PC-9 (cell line): ENCODE data around the gene IL20. TPM values are rescaled to one million over a fixed set of nuclear protein-coding genes. Genes with fewer than 3 reads are reported as not detected.

ENCODE experiments used
- BruUV-seq: library from RNA; stranded (reverse); fragments of 400-500 nt; replicated peaks from 2 replicates; lab custom pipeline; 2021; lab: Mats Ljungman, UMichigan
- CTCF ChIA-PET: fragments of 300-600 bp; sonication (Branson Sonifier 250); formaldehyde crosslinking; loops from one replicate; lab custom pipeline; 2022; ENCODE audit warnings: antibody characterized with exemption; lab: Charles Lee
- POLR2A ChIA-PET: fragments of 300-600 bp; sonication (Branson Sonifier 250); formaldehyde crosslinking; loops from one replicate; lab custom pipeline; 2022; ENCODE audit warnings: antibody characterized with exemption; ENCODE audit not compliant: unreplicated experiment; lab: Charles Lee
- DNase-seq, 2 experiments: peaks; one replicate each; pipeline versions ENCODE4 v3.0.0 to v3.0.0-alpha.2; 2015 to 2022; ENCODE audit warnings: mixed read lengths in 1 of 2
- H2AFZ ChIP-seq: fragments of 200-600 bp; sonication (generic); 2 replicates; pipeline ENCODE4 v1.8.1; 2017; ENCODE audit warnings: antibody characterized with exemption
- H3F3A ChIP-seq: fragments of 200-600 bp; sonication (generic); 2 replicates; pipeline ENCODE4 v1.8.1; 2017; ENCODE audit warnings: antibody characterized with exemption, mild to moderate bottlenecking, low read depth; ENCODE audit not compliant: insufficient read depth
- H3K27ac ChIP-seq: fragments of 200-600 bp; sonication (generic); 2 replicates; pipeline ENCODE4 v1.6.1; 2016; ENCODE audit warnings: mixed run types
- H3K27me3 ChIP-seq: fragments of 200-600 bp; sonication (generic); 2 replicates; pipeline ENCODE4 v1.6.1; 2016; ENCODE audit warnings: low read depth, mixed run types; ENCODE audit not compliant: insufficient read depth
- H3K36me3 ChIP-seq: fragments of 200-600 bp; sonication (generic); 2 replicates; pipeline ENCODE4 v1.6.1; 2016; ENCODE audit warnings: low read depth, mixed run types
- H3K4me1 ChIP-seq: fragments of 200-600 bp; sonication (generic); replicated peaks from 2 replicates; pipeline ENCODE4 v1.6.1; 2016; ENCODE audit warnings: mixed run types; ENCODE audit not compliant: insufficient read depth
- H3K4me2 ChIP-seq: fragments of 200-600 bp; sonication (generic); 2 replicates; pipeline ENCODE4 v1.6.1; 2017; ENCODE audit warnings: mixed run types
- H3K4me3 ChIP-seq: fragments of 200-600 bp; sonication (generic); 2 replicates; pipeline ENCODE4 v1.6.1; 2016; ENCODE audit warnings: mixed run types
- H3K79me2 ChIP-seq: fragments of 200-600 bp; sonication (generic); 2 replicates; pipeline ENCODE4 v1.6.1; 2017; ENCODE audit warnings: low read depth, mixed run types
- H3K9me2 ChIP-seq: fragments of 200-600 bp; sonication (generic); 2 replicates; pipeline ENCODE4 v1.8.1; 2017; ENCODE audit warnings: mild to moderate bottlenecking; ENCODE audit not compliant: insufficient read depth
- H3K9me3 ChIP-seq: fragments of 200-600 bp; sonication (generic); 2 replicates; pipeline ENCODE4 v1.8.1; 2016; ENCODE audit warnings: low read depth; ENCODE audit not compliant: insufficient read depth
- H4K20me1 ChIP-seq: fragments of 200-600 bp; sonication (generic); 2 replicates; pipeline ENCODE4 v1.8.1; 2017; ENCODE audit not compliant: insufficient read depth
- EZH2 ChIP-seq: fragments of 200-600 bp; sonication (generic); IDR thresholded peaks from 2 replicates; pipeline ENCODE4 v1.8.0; 2017; ENCODE audit warnings: antibody characterized with exemption, low read depth
- intact Hi-C: fragments of 100-400 bp; cut with micrococcal nuclease; formaldehyde crosslinking; loops from one replicate; pipeline ENCODE4 v1.10.0; 2022; ENCODE audit not compliant: unreplicated experiment
- total RNA-seq: library from RNA; stranded (reverse); gene quantifications from 2 replicates; pipeline ENCODE4 v1.2.3, GENCODE V29; 2021
- TF ChIP-seq, protein P1 (sequence below): fragments of 200-600 bp; sonication (generic); conservative IDR thresholded peaks from 2 replicates; pipeline ENCODE4 v1.6.1; 2017; ENCODE audit warnings: mixed run types, antibody characterized with exemption, mild to moderate bottlenecking, moderate library complexity

IL20 gene
- total RNA-seq, 1 experiment from 2014 or later, result not detected

- Histone ChIP-seq H3K27me3 (no peaks in the 10 kb centered on the region), H3F3A (peaks cover 6% of the 10 kb centered on the region; the same call in 1 of the 2 replicates), H4K20me1 (no peaks in the 10 kb centered on the region), H3K4me2 (no peak overlapping the region), H3K4me3 (no peak overlapping the region), H3K9me2 (no peaks in the 10 kb centered on the region), H3K4me1 (peaks cover 12% of the 10 kb centered on the region), H3K27ac (no peak overlapping the region), H3K36me3 (no peaks in the 10 kb centered on the region), H2AFZ (no peak overlapping the region), H3K79me2 (no peaks in the 10 kb centered on the region), H3K9me3 (no peaks in the 10 kb centered on the region)
- ChIA-PET CTCF (no interaction called here), POLR2A (no interaction called here)
- DNase-seq, result no peak
- no TSS peak for BruUV-seq
- no peak for TF ChIP-seq EZH2
- TF ChIP-seq, protein P1, sequence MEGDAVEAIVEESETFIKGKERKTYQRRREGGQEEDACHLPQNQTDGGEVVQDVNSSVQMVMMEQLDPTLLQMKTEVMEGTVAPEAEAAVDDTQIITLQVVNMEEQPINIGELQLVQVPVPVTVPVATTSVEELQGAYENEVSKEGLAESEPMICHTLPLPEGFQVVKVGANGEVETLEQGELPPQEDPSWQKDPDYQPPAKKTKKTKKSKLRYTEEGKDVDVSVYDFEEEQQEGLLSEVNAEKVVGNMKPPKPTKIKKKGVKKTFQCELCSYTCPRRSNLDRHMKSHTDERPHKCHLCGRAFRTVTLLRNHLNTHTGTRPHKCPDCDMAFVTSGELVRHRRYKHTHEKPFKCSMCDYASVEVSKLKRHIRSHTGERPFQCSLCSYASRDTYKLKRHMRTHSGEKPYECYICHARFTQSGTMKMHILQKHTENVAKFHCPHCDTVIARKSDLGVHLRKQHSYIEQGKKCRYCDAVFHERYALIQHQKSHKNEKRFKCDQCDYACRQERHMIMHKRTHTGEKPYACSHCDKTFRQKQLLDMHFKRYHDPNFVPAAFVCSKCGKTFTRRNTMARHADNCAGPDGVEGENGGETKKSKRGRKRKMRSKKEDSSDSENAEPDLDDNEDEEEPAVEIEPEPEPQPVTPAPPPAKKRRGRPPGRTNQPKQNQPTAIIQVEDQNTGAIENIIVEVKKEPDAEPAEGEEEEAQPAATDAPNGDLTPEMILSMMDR, result no peak
- intact Hi-C loops, result no loop called here
Measured at GRCh38 chr1:206890125-206891060, 25.0 kb downstream of the IL20 start.

- intact Hi-C loops, result no loop called here
Measured at GRCh38 chr1:206891412-206891811, 26.0 kb downstream of the IL20 start.

DNA sequence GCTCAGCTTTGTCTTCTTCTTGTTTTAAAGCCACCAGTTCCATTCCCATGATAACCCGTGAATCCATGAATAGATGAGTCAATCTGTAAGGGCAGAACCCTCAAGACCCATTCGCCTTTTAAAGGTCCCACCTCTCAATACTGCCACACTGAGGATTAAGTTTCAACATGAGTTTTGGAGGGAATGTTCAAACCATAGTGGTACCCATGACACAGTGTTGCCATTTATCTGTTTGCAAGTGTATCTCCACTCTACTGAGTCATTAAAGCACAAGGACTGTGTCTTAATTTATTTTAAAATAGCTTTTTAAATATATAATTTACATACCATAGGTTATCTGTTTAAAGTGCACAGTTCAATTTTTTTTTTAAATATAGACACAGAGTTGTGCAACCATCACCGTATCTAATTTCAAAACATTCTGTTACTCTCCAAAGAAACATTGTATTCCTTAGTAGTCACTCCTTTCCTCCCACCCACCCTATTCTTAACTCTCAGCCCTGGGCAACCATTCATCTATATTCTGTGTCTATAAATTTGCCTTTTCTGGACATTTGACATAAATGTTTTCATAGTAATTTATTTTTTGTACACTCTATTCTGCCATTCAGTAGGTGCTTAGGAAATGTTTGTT is 27.0 kb downstream of the IL20 start:
- peaks cover 15% of the 10 kb centered on the region; the same call in 1 of the 2 replicates for H3F3A ChIP-seq
- H2AFZ ChIP-seq, result no peak overlapping the region
- no peak overlapping the region for H3K4me2 ChIP-seq
- ChIA-PET CTCF (no interaction called here), POLR2A (no interaction called here)
- no peak overlapping the region for H3K4me3 ChIP-seq
- H3K36me3 ChIP-seq, result no peaks in the 10 kb centered on the region
- H3K79me2 ChIP-seq, result no peaks in the 10 kb centered on the region
- H4K20me1 ChIP-seq, result no peaks in the 10 kb centered on the region
- H3K9me2 ChIP-seq, result no peaks in the 10 kb centered on the region
- intact Hi-C loops, result no loop called here
- H3K27ac ChIP-seq, result no peak overlapping the region
- DNase-seq, result no peak
- TF ChIP-seq, protein P1, result no peak
- TF ChIP-seq EZH2, result no peak
- peaks cover 25% of the 10 kb centered on the region for H3K4me1 ChIP-seq
- BruUV-seq, result no TSS peak
- no peaks in the 10 kb centered on the region for H3K27me3 ChIP-seq
- no peaks in the 10 kb centered on the region for H3K9me3 ChIP-seq

More at GRCh38 chr1:206891412-206891811, 26.0 kb downstream of the IL20 start:
- Histone ChIP-seq H3K27me3 (no peaks in the 10 kb centered on the region), H3K27ac (no peak overlapping the region), H3K4me3 (no peak overlapping the region), H3K36me3 (no peaks in the 10 kb centered on the region), H3K4me2 (no peak overlapping the region), H4K20me1 (no peaks in the 10 kb centered on the region), H3K9me3 (no peaks in the 10 kb centered on the region), H2AFZ (no peak overlapping the region), H3K79me2 (no peaks in the 10 kb centered on the region), H3F3A (peaks cover 15% of the 10 kb centered on the region; the same call in 1 of the 2 replicates), H3K9me2 (no peaks in the 10 kb centered on the region), H3K4me1 (peaks cover 22% of the 10 kb centered on the region)
- POLR2A ChIA-PET, result no interaction called here
- no peak for TF ChIP-seq EZH2
- TF ChIP-seq, protein P1, result no peak
- CTCF ChIA-PET, result no interaction called here
- no peak for DNase-seq
- no TSS peak for BruUV-seq
